Measurements from ENCODE around the gene ARID1B.

DNA sequence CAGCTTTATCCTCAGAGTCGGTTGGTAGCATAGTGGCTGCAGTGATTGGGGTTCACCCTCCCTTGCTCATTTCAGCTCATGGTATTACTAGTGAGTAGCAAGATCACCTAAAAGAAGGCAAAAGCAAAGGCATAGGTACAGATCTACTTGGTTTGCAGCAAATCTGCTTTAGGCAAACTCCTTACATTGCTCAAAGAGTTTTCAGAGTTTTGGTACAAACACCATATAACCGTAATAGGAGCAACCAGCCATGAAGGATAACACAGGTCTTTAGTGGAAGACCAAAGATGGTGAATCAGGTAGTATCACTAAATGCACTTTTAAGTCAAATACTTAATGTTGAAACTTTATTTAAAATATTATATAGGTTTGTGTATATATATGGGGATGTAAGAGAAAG is 172.9 kb downstream of the ARID1B start:
- TF ChIP-seq GATA2 (IDR thresholded peaks at IDR 0.05; ENCODE audit: low read depth, low read length): no peak
- no peak for TF ChIP-seq GATA3 (IDR thresholded peaks at IDR 0.05; ENCODE audit: low read depth, low read length)
